SU-DHL-6 (cell line): ENCODE data around the gene FAM168B.

Experiments used
- CTCF ChIP-seq: fragments of 200-600 bp; sonication (generic); IDR thresholded peaks from one replicate; pipeline ENCODE4 v1.5.1; 2017; ENCODE audit warnings: antibody characterized with exemption, mild to moderate bottlenecking, low read length, moderate library complexity; ENCODE audit not compliant: insufficient read depth, poor library complexity, severe bottlenecking
- EZH2phosphoT487 ChIP-seq: fragments of 200-600 bp; sonication (generic), shearing (Covaris generic); conservative IDR thresholded peaks from 2 replicates; pipeline ENCODE4 v1.6.1; 2018; ENCODE audit warnings: mild to moderate bottlenecking, antibody characterized with exemption, low read length, moderate library complexity, mixed read lengths

GRCh38 chr2:131043199-131044074, 49.8 kb downstream of the FAM168B start:
- TF ChIP-seq CTCF (no peak), EZH2phosphoT487 (no peak)
